GM18511 (cell line): ENCODE results near the gene SRCAP.
A peak's percentile ranks its signal among the peaks of the same experiment; 100 is the strongest.

Experiments
- ATAC-seq: cut with Tn5 transposase; IDR thresholded peaks from one replicate; pipeline ENCODE4 v1.9.1; 2021; ENCODE audit warnings: mild to moderate bottlenecking, moderate library complexity; ENCODE audit not compliant: unreplicated experiment

SRCAP gene

DNA sequence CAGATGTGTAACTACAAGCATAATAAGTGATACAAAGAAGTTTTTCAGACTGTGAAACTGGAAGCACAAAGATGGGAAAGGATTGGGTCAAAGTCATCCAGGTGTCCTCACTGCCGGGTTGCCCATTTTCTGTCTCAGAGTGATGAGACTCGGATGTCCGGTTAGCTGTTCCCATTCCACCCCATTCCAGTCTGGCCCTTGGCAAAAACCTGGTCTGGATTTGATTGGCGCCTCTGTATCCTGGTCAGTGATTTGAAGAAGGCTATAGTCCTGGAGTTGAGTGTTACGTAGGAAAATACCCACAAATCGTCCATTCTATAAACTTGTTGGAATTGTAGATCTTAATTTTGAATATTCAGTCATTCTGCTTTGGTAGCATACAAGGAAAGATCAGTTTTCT is 29.4 kb downstream of the SRCAP start:
- ATAC-seq: no peak

DNA sequence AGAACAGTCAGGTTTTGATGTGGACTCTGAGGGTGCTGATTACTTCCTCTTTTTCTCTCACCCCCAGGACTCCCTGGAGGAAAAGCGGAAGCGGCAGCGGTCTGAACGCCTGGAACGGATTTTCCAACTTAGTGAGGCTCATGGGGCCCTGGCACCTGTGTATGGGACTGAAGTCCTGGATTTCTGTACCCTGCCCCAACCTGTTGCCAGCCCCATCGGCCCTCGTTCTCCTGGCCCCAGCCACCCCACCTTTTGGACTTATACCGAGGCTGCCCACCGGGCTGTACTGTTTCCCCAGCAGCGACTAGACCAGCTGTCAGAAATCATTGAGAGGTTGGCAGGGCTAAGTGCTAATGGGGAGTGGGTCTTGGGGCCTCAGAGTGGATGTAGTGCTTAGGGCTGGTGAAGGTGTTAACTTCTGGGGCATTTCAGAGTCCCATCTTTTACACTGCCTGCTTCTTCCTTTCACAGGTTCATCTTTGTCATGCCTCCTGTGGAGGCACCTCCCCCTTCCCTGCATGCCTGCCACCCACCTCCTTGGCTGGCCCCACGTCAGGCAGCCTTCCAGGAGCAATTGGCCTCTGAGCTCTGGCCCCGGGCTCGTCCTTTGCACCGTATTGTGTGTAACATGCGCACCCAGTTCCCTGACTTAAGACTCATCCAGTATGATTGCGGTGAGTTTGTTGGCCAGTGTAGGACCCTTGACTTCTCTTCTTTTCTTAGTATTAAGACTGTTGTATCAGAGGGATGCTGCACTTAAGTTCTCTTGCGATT is 30.1 kb downstream of the SRCAP start:
- no peak for ATAC-seq

DNA sequence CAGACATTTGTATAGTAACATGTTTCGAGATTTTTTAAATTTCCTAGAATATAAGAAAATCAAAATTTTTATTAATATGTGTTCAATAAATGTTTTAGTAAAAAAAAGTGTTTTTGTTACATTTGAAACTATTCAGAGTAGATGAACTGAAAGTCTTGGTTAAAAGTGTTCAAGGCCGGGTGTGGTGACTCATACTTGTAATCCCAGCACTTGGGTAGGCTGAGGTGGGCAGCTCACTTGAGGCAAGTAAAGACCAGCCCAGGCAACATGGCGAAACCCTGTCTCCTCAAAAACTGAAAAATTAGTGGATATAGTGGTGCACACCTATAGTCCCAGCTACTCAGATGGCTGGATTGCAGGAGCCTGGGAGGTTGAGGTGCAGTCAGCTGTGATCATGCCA is 32.4 kb downstream of the SRCAP start:
- ATAC-seq: no peak

DNA sequence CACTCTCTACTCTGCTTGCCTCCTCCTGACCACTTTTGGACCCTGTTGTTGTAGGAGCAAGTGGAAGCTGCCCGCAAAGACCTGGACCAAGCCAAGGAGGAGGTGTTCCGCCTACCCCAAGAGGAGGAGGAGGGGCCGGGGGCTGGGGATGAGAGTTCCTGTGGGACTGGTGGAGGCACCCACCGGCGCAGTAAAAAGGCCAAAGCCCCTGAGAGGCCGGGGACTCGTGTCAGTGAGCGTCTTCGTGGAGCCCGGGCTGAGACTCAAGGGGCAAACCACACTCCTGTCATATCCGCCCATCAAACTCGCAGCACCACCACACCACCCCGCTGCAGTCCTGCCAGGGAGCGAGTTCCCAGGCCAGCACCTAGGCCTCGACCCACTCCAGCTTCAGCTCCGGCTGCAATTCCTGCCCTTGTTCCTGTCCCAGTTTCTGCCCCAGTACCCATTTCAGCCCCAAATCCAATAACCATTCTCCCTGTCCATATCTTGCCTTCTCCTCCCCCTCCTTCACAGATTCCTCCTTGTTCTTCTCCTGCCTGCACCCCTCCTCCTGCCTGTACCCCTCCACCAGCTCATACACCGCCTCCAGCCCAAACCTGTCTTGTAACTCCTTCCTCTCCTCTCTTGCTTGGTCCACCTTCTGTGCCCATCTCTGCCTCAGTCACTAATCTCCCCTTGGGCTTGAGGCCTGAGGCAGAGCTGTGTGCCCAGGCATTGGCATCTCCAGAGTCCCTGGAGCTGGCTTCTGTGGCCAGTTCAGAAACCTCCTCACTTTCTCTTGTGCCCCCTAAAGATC is 38.2 kb downstream of the SRCAP start:
- ATAC-seq: no peak

DNA sequence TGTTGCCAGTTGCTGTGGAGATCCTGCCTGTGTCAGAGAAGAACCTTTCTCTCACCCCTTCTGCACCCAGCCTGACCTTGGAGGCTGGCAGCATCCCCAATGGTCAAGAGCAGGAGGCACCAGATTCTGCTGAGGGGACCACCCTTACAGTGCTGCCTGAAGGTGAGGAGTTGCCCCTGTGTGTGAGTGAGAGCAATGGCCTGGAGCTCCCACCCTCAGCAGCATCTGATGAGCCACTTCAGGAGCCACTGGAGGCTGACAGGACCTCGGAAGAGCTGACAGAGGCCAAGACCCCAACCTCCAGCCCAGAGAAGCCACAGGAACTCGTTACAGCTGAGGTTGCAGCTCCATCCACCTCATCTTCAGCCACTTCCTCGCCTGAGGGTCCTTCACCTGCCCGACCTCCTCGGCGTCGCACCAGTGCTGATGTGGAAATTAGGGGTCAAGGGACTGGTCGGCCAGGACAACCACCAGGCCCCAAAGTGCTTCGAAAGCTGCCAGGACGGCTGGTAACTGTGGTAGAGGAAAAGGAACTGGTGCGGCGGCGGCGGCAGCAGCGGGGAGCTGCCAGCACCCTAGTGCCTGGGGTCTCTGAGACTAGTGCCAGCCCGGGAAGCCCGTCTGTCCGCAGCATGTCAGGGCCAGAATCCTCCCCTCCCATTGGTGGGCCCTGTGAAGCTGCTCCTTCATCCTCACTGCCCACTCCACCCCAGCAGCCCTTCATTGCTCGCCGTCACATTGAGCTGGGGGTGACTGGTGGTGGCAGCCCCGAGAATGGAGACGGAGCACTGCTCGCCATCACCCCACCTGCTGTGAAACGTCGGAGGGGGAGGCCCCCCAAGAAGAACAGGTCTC is 39.0 kb downstream of the SRCAP start:
- no peak for ATAC-seq

DNA sequence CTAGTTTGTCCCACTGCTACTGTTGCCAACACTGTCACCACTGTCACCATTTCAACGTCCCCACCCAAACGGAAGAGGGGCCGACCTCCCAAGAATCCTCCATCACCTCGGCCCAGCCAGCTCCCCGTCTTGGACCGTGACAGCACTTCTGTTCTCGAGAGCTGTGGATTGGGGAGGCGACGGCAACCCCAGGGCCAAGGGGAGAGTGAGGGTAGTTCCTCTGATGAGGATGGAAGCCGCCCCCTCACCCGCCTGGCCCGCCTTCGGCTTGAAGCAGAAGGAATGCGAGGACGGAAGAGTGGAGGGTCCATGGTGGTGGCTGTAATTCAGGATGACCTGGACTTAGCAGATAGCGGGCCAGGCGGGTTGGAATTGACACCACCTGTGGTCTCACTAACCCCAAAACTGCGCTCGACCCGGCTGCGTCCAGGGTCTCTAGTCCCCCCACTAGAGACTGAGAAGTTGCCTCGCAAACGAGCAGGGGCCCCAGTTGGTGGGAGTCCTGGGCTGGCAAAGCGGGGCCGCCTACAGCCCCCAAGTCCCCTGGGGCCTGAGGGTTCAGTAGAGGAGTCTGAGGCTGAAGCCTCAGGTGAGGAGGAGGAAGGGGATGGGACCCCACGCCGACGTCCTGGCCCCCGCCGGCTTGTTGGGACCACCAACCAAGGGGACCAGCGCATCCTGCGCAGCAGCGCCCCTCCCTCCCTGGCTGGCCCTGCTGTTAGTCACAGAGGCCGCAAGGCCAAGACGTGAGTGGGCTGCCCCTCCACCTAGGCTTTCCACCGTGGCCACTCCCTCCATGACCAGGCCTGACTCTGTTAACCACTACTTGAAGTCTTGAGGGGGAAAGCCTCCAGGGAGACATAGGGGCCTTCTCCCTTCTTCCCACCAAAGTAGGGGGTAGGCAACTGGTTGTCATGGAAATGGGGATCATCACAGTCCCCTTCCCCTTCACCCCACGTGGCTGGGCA is 40.3 kb downstream of the SRCAP start:
- ATAC-seq: no peak

DNA sequence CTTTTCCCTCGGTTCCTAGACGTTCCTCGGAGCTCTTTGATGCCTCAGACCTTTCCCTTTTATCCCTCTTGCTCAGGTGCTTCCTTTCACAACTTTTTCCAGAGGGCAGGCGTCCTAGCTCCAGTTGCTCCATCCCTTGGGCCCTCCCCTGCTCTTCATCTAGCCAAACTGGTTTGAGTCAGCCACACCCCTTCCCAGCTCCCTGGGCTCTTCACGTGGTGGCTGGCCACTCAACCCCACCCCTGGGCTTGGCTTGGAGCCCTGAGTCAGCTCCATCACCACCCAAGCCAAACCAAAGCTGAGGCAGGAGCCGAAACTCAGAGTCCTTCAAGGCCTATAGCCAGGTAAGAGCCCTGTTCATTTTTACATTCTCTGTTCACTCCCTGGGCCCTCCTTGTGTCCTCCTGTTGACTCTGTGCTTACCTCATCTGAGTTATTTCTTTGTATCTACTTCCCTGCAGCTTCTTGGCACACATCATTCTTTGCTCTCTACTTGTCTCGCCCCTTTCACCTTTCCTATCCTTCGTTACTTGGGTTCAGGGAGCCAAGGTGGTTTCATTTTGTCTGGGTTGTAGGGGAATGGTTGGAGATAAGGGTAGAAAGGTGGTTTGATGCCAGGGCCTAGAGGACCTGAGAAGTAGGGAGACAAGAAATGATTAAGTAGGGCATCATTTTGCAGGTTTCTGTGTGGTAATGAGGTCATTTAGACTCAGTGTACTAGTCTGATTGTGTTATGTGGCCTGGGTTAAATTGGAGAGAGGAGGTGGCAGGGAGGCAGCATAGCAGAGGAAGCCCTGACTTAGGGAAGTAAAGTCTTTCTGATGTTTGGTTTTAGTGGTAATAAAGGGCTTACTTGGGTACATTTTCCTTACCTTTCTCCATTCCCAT is 41.6 kb downstream of the SRCAP start:
- no peak for ATAC-seq

DNA sequence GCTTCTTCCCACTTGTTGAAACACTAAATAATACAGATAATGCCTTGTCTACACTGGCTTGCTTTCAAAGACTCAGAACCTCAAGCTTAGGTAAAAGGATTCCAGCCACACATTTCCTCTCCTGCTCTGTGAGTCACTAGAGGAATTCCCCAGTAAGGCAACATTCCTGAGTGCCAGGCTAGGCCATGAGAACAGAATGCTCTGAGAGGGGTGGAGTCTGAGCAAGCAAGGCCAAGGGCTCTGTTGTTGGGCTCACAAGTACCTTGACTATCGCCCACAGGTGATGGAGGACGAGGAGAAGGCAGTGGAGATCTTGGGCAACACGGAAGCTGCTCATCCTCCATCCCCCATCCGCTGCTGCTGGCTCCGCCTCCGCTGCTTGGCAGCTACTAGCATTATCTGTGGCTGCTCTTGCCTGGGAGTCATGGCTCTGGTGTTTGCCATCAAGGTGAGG is 42.5 kb downstream of the SRCAP start:
- ATAC-seq: no peak

DNA sequence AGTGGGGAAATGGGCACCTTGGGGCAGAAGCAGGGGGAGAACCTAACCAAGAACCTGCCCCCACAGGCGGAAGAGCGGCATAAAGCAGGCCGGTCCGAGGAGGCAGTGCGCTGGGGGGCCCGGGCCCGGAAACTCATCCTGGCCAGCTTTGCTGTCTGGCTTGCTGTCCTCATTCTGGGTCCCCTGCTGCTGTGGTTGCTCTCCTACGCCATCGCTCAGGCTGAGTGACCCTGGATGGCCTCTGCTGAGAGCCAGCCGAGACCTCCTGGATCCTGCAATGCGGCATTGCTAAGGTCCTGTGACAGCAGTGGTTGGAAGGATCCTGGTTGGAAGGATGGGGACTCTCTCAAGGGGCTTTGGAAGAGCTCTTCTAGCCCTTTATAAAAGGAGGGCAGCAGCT is 44.7 kb downstream of the SRCAP start:
- no peak for ATAC-seq

DNA sequence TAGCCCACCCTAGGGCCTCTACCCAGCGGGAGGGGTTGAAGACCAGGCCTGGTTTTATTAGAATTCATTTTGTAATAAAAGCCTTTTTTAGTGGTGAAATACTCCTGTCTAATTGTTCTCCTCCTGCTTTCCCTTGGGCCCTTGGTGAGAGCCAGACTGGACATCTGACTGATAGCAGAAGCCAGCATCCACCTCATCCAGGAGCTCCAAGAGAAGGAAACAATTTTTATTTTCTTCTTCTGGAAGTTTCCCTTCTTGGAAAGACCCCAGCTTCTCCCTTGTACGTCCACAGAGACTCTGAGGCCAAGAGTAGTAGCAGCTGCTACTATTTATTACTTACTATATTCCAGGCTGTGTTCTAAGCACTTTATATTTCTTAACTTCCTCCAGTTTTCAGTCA is 45.2 kb downstream of the SRCAP start:
- ATAC-seq: no peak

DNA sequence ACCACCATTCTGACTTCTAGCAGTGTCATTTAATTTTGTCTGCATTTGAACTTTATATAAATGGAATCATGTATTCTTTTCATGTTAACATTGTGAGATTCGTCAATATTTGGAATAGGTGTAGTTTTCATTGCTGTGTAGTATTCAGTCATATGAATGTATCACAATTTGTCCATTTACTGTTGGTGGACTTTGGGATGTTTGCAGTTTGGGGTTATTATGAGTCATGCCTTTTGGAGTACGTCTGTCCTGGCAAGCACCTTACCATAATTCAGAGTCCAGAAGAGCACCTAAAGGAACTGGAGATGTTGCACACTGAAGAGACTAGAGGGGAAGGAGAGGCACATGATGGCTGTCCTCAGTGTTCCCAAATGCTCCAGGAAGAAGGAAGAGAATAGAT is 46.1 kb downstream of the SRCAP start:
- ATAC-seq: no peak

DNA sequence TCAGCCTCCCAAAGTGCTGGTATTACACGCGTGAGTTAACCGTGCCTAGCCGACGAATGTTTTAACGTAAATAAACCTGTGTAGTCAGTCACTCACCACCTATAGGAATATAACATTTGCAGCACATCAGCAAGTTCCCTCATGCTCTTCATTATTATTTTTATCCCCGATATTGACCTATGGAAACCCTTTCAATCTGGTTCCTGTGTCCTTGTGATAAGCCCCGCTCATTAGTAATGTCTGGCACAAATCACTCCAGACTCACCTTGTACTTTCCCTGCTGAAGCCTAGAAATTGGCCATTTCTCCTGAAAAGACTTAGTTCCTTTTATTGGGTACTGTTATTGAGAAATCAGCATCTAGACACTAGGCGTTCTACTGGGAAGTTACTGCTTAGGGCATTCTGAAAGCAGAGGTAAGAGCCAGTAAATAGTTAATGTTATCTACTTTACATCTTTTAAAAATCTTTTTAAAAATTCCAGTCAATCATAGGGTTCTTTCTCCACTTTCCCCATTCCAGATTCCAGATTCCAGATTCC is 47.7 kb downstream of the SRCAP start:
- no peak for ATAC-seq

DNA sequence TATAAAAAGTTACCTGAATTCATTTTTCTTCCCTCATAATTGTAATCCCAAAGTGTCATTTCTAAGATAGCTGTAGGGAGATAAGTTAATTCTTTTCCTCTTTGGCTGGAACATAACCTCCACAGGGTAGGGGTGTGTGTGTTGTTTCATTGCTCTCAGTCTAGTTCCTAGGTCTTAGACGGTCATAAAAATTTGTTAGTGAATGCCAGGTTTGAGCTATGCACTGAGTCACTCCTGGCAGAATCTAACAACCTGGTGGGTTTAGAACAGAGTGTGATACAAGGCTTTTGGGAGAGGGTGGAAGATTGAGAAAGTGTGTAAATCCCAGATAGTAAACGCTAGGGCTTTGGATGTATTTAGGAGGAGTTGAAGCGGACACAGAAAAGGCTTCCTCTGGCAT is 48.4 kb downstream of the SRCAP start:
- ATAC-seq: no peak

DNA sequence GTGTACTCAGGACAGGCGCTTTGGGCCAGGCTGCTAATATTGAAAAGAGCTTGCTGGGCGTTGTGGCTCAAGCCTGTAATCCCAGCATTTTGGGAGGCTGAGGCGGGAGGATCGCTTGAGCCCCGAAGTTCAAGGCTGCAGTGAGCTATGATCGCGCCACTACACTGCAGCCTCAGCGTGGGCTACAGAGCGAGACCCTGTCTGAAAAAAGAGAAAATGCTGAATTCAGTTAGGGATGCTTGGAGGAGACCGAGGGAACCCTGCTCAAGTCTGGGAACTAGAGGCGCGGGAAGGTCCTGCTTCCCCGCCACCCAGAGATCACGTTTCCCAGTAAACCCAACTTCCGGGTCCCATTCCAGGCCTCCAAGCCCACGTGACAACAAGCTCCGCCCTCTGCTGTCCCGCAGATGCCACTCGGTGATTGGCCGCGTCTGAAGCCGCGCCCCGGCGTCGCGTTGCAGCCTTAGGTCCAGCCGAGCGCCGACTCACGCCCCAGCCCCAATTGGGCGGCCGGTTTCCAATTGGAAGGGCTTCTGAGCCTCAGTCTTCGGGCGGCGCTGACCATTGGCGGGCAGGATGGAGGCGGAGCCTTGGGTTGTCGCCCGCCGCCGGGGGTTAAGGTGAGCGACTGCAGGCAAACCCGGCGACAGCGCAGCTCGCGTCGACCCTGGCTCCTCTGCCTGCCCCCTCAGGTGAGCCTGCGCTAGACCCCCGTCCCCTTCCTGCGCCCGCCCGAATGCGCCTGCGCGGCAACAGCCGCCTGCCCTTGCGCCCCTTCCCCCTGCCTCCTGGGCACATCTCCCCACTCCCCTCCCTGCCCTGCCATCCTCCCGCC is 49.0 kb downstream of the SRCAP start, which contains the start of gene PHKG2:
Gene PHKG2 (plus strand): TSS at position 627 of the 835 bp plus-strand sequence. CDS start 396 bp downstream, outside the sequence.
- ATAC-seq: peak; percentile 96

DNA sequence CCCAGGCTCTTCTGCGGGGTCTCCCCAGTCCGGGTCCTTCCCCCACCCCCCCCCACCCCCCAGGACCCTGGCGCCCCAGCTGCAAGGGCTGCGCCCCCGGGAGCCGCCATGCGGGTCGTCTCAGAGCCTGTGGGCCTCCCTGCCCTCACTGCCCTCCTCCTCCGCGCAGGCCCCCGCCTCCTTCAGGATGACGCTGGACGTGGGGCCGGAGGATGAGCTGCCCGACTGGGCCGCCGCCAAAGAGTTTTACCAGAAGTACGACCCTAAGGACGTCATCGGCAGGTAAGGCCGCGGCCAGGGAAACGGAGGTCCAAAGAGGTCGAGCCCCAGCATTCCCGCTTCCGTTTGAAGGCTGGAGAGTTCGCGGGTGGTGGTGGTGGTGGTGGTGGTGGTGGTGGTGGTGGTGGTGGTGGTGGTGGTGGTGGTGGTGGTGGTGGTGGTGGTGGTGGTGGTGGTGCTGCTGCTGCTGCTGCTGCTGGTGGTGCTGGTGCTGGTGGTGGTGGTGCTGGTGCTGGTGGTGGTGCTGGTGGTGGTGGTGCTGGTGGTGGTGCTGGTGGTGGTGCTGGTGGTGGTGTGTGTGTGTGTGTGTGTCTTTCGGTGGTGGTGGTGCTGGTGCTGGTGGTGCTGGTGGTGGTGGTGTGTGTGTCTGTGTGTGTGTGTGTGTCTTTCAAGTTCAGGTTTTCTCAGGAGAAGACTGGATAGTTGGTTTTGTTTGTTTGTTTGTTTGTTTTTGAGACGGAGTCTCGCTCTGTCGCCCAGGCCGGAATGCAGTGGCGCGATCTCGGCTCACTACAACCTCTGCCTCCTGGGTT is 49.9 kb downstream of the SRCAP start:
- peak; percentile 32 for ATAC-seq

DNA sequence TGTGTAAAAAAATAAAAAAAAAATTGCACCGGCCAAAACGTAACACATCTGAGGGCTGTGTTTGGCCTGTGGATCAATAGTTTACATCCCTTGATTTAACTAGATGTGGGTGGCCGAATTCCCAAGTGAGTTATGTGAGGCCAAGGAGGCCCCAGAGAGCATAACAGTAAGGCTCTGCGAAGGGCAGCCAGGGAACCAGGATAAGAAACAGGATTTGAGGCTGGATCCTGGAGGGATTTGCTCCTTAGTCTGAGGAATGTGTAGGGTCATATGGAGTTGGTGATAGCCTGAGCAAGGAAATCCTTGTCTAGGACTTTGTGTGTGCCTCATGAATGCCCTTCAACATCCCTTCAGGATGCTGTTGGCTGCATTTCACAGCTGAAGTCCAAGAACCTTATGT is 51.2 kb downstream of the SRCAP start:
- ATAC-seq: no peak

DNA sequence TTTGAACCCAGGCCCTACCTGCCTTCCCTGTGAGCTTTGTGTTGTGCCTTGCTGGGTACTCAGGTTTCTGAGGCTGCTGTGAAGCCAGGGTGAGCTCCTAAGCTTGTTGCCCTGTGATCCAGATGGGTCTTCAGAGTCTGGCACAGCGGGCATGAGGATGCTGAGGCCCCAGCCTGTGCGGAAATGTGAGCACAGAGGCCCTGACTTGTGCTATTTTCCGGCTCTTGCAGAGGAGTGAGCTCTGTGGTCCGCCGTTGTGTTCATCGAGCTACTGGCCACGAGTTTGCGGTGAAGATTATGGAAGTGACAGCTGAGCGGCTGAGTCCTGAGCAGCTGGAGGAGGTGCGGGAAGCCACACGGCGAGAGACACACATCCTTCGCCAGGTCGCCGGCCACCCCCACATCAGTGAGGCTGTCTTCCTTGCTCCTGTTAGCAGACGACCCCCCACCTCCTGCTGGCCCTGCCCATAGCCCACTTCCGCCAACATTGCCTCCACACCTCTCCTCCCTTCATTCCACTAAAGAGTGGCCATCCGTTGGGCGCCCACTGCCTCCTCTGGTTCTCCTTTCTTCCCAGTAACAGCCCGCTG is 52.0 kb downstream of the SRCAP start:
- no peak for ATAC-seq
